ENCODE measurements around the gene CFAP20DC. TPM values are rescaled to one million over a fixed set of nuclear protein-coding genes. Genes with fewer than 3 reads are reported as not detected.

The CFAP20DC gene
- total RNA-seq, 3 donors from 2014 or later (not counting 1 experiment from before 2014, with no cell fraction given): 0.09 to 0.20 (median 0.18) TPM

GRCh38 chr3:59081071-59081470, 31.2 kb upstream of the CFAP20DC start:
- H3K27ac Mint-ChIP-seq: no peak overlapping the region
- 95% methylated on average over 2 of the region's 2 CpGs for WGBS (ENCODE audit: insufficient coverage)
- no peaks in the 10 kb centered on the region for H3K4me1 Mint-ChIP-seq
- H3K27me3 Mint-ChIP-seq (ENCODE audit: low read depth in 2 of 2): peaks cover 3 to 9% of the 10 kb centered on the region in 2 donors
- no peak overlapping the region for H3K4me3 Mint-ChIP-seq
- DNase-seq (no peak), ATAC-seq (no peak)
- no peaks in the 10 kb centered on the region for H3K9me3 ChIP-seq (ENCODE audit: control insufficient read depth, insufficient read depth, low read length)
- no peaks in the 10 kb centered on the region for H3K27me3 ChIP-seq (ENCODE audit: control insufficient read depth, insufficient read depth, low read length)
- TF ChIP-seq CTCF (IDR thresholded peaks at IDR 0.05): no peak
- no peaks in the 10 kb centered on the region for H3K36me3 ChIP-seq (ENCODE audit: control insufficient read depth, insufficient read depth, low read length)
- H3K4me3 ChIP-seq (ENCODE audit: low read length): no peak overlapping the region
- intact Hi-C loops (cut with micrococcal nuclease): no loop called here
- H3K4me1 ChIP-seq (ENCODE audit: control insufficient read depth, insufficient read depth, low read length): no peaks in the 10 kb centered on the region
- H3K36me3 Mint-ChIP-seq: peaks cover 7% of the 10 kb centered on the region
- H3K27ac ChIP-seq (ENCODE audit: low read length): no peak overlapping the region
- H3K9me3 Mint-ChIP-seq: no peaks in the 10 kb centered on the region

GRCh38 chr3:59079962-59080361, 30.1 kb upstream of the CFAP20DC start:
- TF ChIP-seq CTCF (IDR thresholded peaks at IDR 0.05): no peak
- Mint-ChIP-seq H3K9me3 (no peaks in the 10 kb centered on the region), H3K36me3 (peaks cover 7% of the 10 kb centered on the region), H3K27me3 (ENCODE audit: low read depth in 2 of 2) (peaks cover 3 to 9% of the 10 kb centered on the region in 2 donors), H3K4me3 (no peak overlapping the region), H3K4me1 (no peaks in the 10 kb centered on the region), H3K27ac (no peak overlapping the region)
- intact Hi-C loops (cut with micrococcal nuclease): no loop called here
- DNase-seq (no peak), ATAC-seq (no peak)
- Histone ChIP-seq H3K36me3 (ENCODE audit: control insufficient read depth, insufficient read depth, low read length) (no peaks in the 10 kb centered on the region), H3K27ac (ENCODE audit: low read length) (no peak overlapping the region), H3K4me3 (ENCODE audit: low read length) (no peak overlapping the region), H3K4me1 (ENCODE audit: control insufficient read depth, insufficient read depth, low read length) (no peaks in the 10 kb centered on the region), H3K9me3 (ENCODE audit: control insufficient read depth, insufficient read depth, low read length) (no peaks in the 10 kb centered on the region), H3K27me3 (ENCODE audit: control insufficient read depth, insufficient read depth, low read length) (no peaks in the 10 kb centered on the region)
- 67% methylated on average over 1 of the region's 1 CpG for WGBS (ENCODE audit: insufficient coverage)

GRCh38 chr3:59074764-59075163, 24.9 kb upstream of the CFAP20DC start:
- H3K27me3 Mint-ChIP-seq (ENCODE audit: low read depth in 2 of 2): peaks cover 8 to 17% of the 10 kb centered on the region in 2 donors
- Histone ChIP-seq H3K27ac (ENCODE audit: low read length) (no peak overlapping the region), H3K4me3 (ENCODE audit: low read length) (no peak overlapping the region), H3K4me1 (ENCODE audit: control insufficient read depth, insufficient read depth, low read length) (no peaks in the 10 kb centered on the region), H3K27me3 (ENCODE audit: control insufficient read depth, insufficient read depth, low read length) (peaks cover 4% of the 10 kb centered on the region), H3K36me3 (ENCODE audit: control insufficient read depth, insufficient read depth, low read length) (no peaks in the 10 kb centered on the region), H3K9me3 (ENCODE audit: control insufficient read depth, insufficient read depth, low read length) (no peaks in the 10 kb centered on the region)
- H3K4me3 Mint-ChIP-seq: no peak overlapping the region
- DNase-seq: no peak
- H3K4me1 Mint-ChIP-seq: no peaks in the 10 kb centered on the region
- H3K36me3 Mint-ChIP-seq: no peaks in the 10 kb centered on the region
- no peak for ATAC-seq
- no peak for TF ChIP-seq CTCF (IDR thresholded peaks at IDR 0.05)
- intact Hi-C loops (cut with micrococcal nuclease): no loop called here
- peaks cover 0 to 3% of the 10 kb centered on the region in 2 donors for H3K9me3 Mint-ChIP-seq
- no peak overlapping the region for H3K27ac Mint-ChIP-seq

GRCh38 chr3:59072681-59073080, 22.9 kb upstream of the CFAP20DC start:
- no peaks in the 10 kb centered on the region for H3K36me3 ChIP-seq (ENCODE audit: control insufficient read depth, insufficient read depth, low read length)
- Mint-ChIP-seq H3K36me3 (no peaks in the 10 kb centered on the region), H3K27me3 (ENCODE audit: low read depth in 2 of 2) (peaks cover 10 to 21% of the 10 kb centered on the region in 2 donors), H3K4me1 (no peaks in the 10 kb centered on the region), H3K27ac (no peak overlapping the region), H3K9me3 (peaks cover 0 to 3% of the 10 kb centered on the region in 2 donors), H3K4me3 (no peak overlapping the region)
- H3K27me3 ChIP-seq (ENCODE audit: control insufficient read depth, insufficient read depth, low read length): peaks cover 4% of the 10 kb centered on the region
- no peaks in the 10 kb centered on the region for H3K4me1 ChIP-seq (ENCODE audit: control insufficient read depth, insufficient read depth, low read length)
- ATAC-seq (no peak), DNase-seq (no peak)
- no peak overlapping the region for H3K27ac ChIP-seq (ENCODE audit: low read length)
- WGBS (ENCODE audit: insufficient coverage): 55% methylated on average over 4 of the region's 6 CpGs
- no peaks in the 10 kb centered on the region for H3K9me3 ChIP-seq (ENCODE audit: control insufficient read depth, insufficient read depth, low read length)
- intact Hi-C loops (cut with micrococcal nuclease): no loop called here
- no peak for TF ChIP-seq CTCF (IDR thresholded peaks at IDR 0.05)
- H3K4me3 ChIP-seq (ENCODE audit: low read length): no peak overlapping the region
